ENCODE results near the gene GAS7.
A peak's percentile ranks its signal among the peaks of the same experiment; 100 is the strongest.

Gene GAS7

GRCh38 chr17:9907131-9907530 is 291.3 kb downstream of the GAS7 start:
- DNase-seq (ENCODE audit: low read depth in 2 of 2) = no peak
- H3K4me3 ChIP-seq (replicated peaks in 1 of 2; ENCODE audit: low read depth in 2 of 2, low read length in 2 of 2) = no peak overlapping the region
- TF ChIP-seq CTCF (IDR thresholded peaks at IDR 0.05; ENCODE audit: low read depth, low read length) = no peak

- TF ChIP-seq CTCF (IDR thresholded peaks at IDR 0.05; ENCODE audit: low read depth, low read length) = no peak
Observed at GRCh38 chr17:9906616-9907015, 291.8 kb downstream of the GAS7 start.

DNA sequence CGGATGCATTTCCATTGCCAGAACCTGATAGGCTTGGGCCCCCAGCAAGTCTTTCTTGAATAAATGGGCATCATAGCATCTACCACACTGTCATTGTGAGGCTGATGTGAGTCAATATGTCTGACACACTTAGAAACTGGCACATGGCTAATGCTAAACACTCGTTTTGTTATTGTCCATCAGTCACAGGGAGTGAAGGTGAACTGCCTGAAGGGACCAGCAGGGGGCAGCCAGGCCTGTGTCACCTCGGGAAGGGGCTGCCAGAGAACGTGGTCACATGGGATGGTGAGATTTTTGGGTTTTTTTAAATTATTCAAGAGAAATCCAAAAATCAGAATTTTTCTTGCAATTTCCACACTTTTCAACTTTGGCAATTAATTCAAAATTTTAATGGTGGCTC is 292.5 kb downstream of the GAS7 start:
- TF ChIP-seq CTCF (IDR thresholded peaks at IDR 0.05; ENCODE audit: low read depth, low read length) = peak; percentile 24
- peak in 1 of 2 donors; percentile 29 for DNase-seq (ENCODE audit: low read depth in 2 of 2)
- H3K4me3 ChIP-seq (replicated peaks in 1 of 2; ENCODE audit: low read depth in 2 of 2, low read length in 2 of 2) = no peak overlapping the region

More at GRCh38 chr17:9906616-9907015, 291.8 kb downstream of the GAS7 start:
- H3K4me3 ChIP-seq (replicated peaks in 1 of 2; ENCODE audit: low read depth in 2 of 2, low read length in 2 of 2) = no peak overlapping the region
- no peak for DNase-seq (ENCODE audit: low read depth in 2 of 2)

- no peak within 1 kb of the TSS for H3K4me3 ChIP-seq (replicated peaks in 1 of 2; ENCODE audit: low read depth in 2 of 2, low read length in 2 of 2)
- no peak for TF ChIP-seq CTCF (IDR thresholded peaks at IDR 0.05; ENCODE audit: low read depth, low read length)
- no peak for DNase-seq (ENCODE audit: low read depth in 2 of 2)
Observed at GRCh38 chr17:9905078-9905415, 293.4 kb downstream of the GAS7 start, which contains the start of gene RCVRN. TSS of gene RCVRN (minus strand) at chr17:9905271. CDS start at chr17:9905180, 91 bp downstream.

DNA sequence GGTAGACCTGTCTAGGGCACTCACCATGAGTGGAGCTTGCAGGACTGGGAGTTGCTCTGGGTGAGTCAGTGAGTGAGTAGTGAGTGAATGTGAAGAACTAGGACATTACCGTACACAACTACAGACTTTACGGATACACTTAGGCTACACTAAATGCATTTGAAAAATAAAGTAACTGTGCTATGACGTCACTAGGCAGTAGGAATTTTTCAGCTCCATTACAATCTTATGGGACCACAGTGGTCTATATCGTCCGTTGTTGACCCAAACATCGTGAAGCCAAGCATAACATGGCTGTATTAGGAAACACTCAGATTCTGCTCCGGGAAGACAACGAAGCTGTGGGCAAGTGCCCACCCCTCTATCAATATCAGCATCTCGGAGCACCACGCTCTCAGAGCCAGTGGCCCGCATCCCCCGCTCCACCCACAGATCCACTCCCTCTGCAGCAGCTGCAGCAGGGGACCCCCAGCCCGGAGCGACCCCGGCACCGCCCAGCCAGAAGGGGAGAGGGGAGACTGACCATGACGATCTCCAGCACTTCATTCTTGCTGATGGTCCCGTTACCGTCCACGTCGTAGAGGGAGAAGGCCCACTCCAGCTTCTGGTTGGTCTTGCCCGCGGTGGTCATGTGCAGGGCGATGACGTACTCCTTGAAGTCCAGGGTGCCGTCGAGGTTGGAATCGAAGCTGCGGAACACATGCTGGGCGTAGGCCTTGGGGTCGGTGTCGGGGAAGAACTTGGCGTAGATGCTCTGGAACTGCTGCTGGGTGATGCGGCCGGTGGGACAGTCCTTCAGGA is 293.9 kb downstream of the GAS7 start:
- no peak for DNase-seq (ENCODE audit: low read depth in 2 of 2)
- no peak overlapping the region for H3K4me3 ChIP-seq (replicated peaks in 1 of 2; ENCODE audit: low read depth in 2 of 2, low read length in 2 of 2)
- no peak for TF ChIP-seq CTCF (IDR thresholded peaks at IDR 0.05; ENCODE audit: low read depth, low read length)

- H3K4me3 ChIP-seq (replicated peaks in 1 of 2; ENCODE audit: low read depth in 2 of 2, low read length in 2 of 2) = no peak overlapping the region
- no peak for TF ChIP-seq CTCF (IDR thresholded peaks at IDR 0.05; ENCODE audit: low read depth, low read length)
- DNase-seq (ENCODE audit: low read depth in 2 of 2) = no peak
Observed at GRCh38 chr17:9902120-9902519, 296.3 kb downstream of the GAS7 start.
